HCT116 (cell line): ENCODE measurements around the gene SLC25A42. TPM values are rescaled to one million over a fixed set of nuclear protein-coding genes. Genes with fewer than 3 reads are reported as not detected.

Experiments
- ATAC-seq: fragments of 200-7000 bp; cut with Tn5 transposase; 2 replicates; pipeline ENCODE4 v1.9.1; 2020; ENCODE audit warnings: mild to moderate bottlenecking, moderate library complexity
- BruUV-seq: library from RNA; stranded (reverse); fragments of 400-500 nt; replicated peaks from 2 replicates; lab custom pipeline; 2021; lab: Mats Ljungman, UMichigan
- CTCF ChIA-PET: fragments of 300-600 bp; sonication (Branson Sonifier 250); formaldehyde crosslinking; loops from one replicate; lab custom pipeline; 2021; ENCODE audit warnings: antibody characterized with exemption; lab: Charles Lee
- POLR2A ChIA-PET: fragments of 300-600, 350-600 bp; sonication (Branson Sonifier 250); formaldehyde crosslinking; loops from one replicate; lab custom pipeline; 2021; ENCODE audit warnings: antibody characterized with exemption; lab: Charles Lee
- RAD21 ChIA-PET, 2 experiments: fragments of 300-600 bp; sonication (Branson Sonifier 250); formaldehyde crosslinking; loops; one replicate each; lab custom pipeline; 2023; ENCODE audit warnings: low total read pairs in 2 of 2; ENCODE audit not compliant: uncharacterized antibody in 2 of 2, unreplicated experiment in 2 of 2, low non-redundant PET in 1 of 2; lab: Charles Lee
- DNase-seq: peaks from one replicate; pipeline ENCODE4 v3.0.0-alpha.2; 2010; ENCODE audit warnings: low read depth, low spot score
- H2AFZ ChIP-seq: fragments of 200-600 bp; shearing (Covaris generic), sonication (generic); 2 replicates; pipeline ENCODE4 v1.6.1; 2017; ENCODE audit warnings: low read depth, mixed run types, mixed read lengths, antibody characterized with exemption, low read length; ENCODE audit not compliant: poor library complexity, severe bottlenecking
- H3K27ac ChIP-seq: 2 replicates; pipeline ENCODE4 v1.5.1; 2012; ENCODE audit warnings: low read depth, low read length
- H3K27me3 ChIP-seq: fragments of 200-600 bp; sonication (generic); 2 replicates; pipeline ENCODE4 v1.6.1; 2016; ENCODE audit warnings: mixed run types, low read length, mixed read lengths; ENCODE audit not compliant: insufficient read depth
- H3K36me3 ChIP-seq, 2 experiments: fragments of 200-500 bp in 1 of 2; fragments of 200-600 bp in 1 of 2; sonication (Bioruptor generic) in 1 of 2; sonication (generic) in 1 of 2; 2 replicates each; pipeline versions ENCODE4 v1.5.1 to v1.6.1; 2014 to 2016; ENCODE audit warnings: low read length in 2 of 2, inconsistent platforms in 1 of 2, mixed read lengths in 1 of 2, mixed run types in 1 of 2; ENCODE audit not compliant: insufficient read depth in 2 of 2, control insufficient read depth in 1 of 2
- H3K4me1 ChIP-seq, 2 experiments: fragments of 200-600 bp in 1 of 2; sonication (generic) in 1 of 2; 2 replicates each; pipeline versions ENCODE4 v1.5.1 to v1.6.1; 2012 to 2017; ENCODE audit warnings: low read length in 2 of 2, inconsistent platforms in 1 of 2, mild to moderate bottlenecking in 1 of 2, mixed read lengths in 1 of 2, mixed run types in 1 of 2, moderate library complexity in 1 of 2; ENCODE audit not compliant: insufficient read depth in 2 of 2, control insufficient read depth in 1 of 2
- H3K4me2 ChIP-seq: fragments of 200-600 bp; sonication (generic); 2 replicates; pipeline ENCODE4 v1.6.1; 2017; ENCODE audit warnings: mixed run types, low read length, mixed read lengths
- H3K4me3 ChIP-seq, 2 experiments: fragments of 200-600 bp in 1 of 2; sonication (generic) in 1 of 2; replicated peaks in 1 of 2; 2 replicates each; pipeline ENCODE4 v1.5.1; 2011 to 2016; ENCODE audit warnings: low read length in 2 of 2, control low read depth in 1 of 2, low read depth in 1 of 2, mild to moderate bottlenecking in 1 of 2, mixed read lengths in 1 of 2, mixed run types in 1 of 2
- H3K79me2 ChIP-seq: fragments of 200-600 bp; sonication (generic); 2 replicates; pipeline ENCODE4 v1.6.1; 2017; ENCODE audit warnings: mild to moderate bottlenecking, mixed run types, low read length, moderate library complexity, mixed read lengths; ENCODE audit not compliant: insufficient read depth
- H3K9ac ChIP-seq: fragments of 200-600 bp; sonication (generic); 2 replicates; pipeline ENCODE4 v1.6.1; 2016; ENCODE audit warnings: low read length, mixed read lengths
- H3K9me2 ChIP-seq: fragments of 200-600 bp; sonication (generic), shearing (Covaris generic); 2 replicates; pipeline ENCODE4 v1.6.1; 2017; ENCODE audit warnings: mixed run types, mild to moderate bottlenecking, moderate library complexity; ENCODE audit not compliant: insufficient read depth
- H3K9me3 ChIP-seq, 2 experiments: fragments of 200-500 bp in 1 of 2; fragments of 200-600 bp in 1 of 2; sonication (Bioruptor generic) in 1 of 2; sonication (generic) in 1 of 2; 2 replicates each; pipeline ENCODE4 v1.6.1; 2014 to 2017; ENCODE audit warnings: low read length in 2 of 2, mixed read lengths in 2 of 2, inconsistent platforms in 1 of 2, low read depth in 1 of 2, mild to moderate bottlenecking in 1 of 2, mixed run types in 1 of 2, moderate library complexity in 1 of 2; ENCODE audit not compliant: control insufficient read depth in 1 of 2, insufficient read depth in 1 of 2
- H4K20me1 ChIP-seq: fragments of 200-600 bp; sonication (generic), shearing (Covaris generic); 2 replicates; pipeline ENCODE4 v1.6.1; 2017; ENCODE audit warnings: mixed run types, mild to moderate bottlenecking, moderate library complexity; ENCODE audit not compliant: insufficient read depth
- ATF3 ChIP-seq: IDR thresholded peaks from 2 replicates; pipeline ENCODE4 v1.6.1; 2012
- CBX3 ChIP-seq: IDR thresholded peaks from 2 replicates; pipeline ENCODE4 v1.6.1; 2012; ENCODE audit warnings: low read depth
- CEBPB ChIP-seq: IDR thresholded peaks from 2 replicates; pipeline ENCODE4 v1.6.1; 2012; ENCODE audit warnings: low read depth
- EGR1 ChIP-seq: IDR thresholded peaks from 2 replicates; pipeline ENCODE4 v1.6.1; 2012; ENCODE audit warnings: low read depth
- EZH2 ChIP-seq: fragments of 200-600 bp; sonication (generic); IDR thresholded peaks from 2 replicates; pipeline ENCODE4 v1.6.1; 2017; ENCODE audit warnings: antibody characterized with exemption, mixed run types
- EZH2phosphoT487 ChIP-seq: fragments of 200-600 bp; IDR thresholded peaks from 2 replicates; pipeline ENCODE4 v1.6.1; 2018; ENCODE audit warnings: antibody characterized with exemption, borderline replicate concordance
- FOSL1 ChIP-seq: IDR thresholded peaks from 2 replicates; pipeline ENCODE4 v1.6.1; 2012; ENCODE audit warnings: low read depth
- JUND ChIP-seq: IDR thresholded peaks from 2 replicates; pipeline ENCODE4 v1.6.1; 2012
- MAX ChIP-seq: IDR thresholded peaks from 2 replicates; pipeline ENCODE4 v1.6.1; 2012
- POLR2AphosphoS5 ChIP-seq: IDR thresholded peaks from 2 replicates; pipeline ENCODE4 v1.6.1; 2011; ENCODE audit warnings: mild to moderate bottlenecking, low read depth, low read length, moderate library complexity
- SIN3A ChIP-seq: IDR thresholded peaks from 2 replicates; pipeline ENCODE4 v1.6.1; 2012; ENCODE audit warnings: low read depth
- SRF ChIP-seq: IDR thresholded peaks from 2 replicates; pipeline ENCODE4 v1.6.1; 2012; ENCODE audit warnings: low read depth
- TCF7L2 ChIP-seq: IDR thresholded peaks from 2 replicates; pipeline ENCODE4 v1.7.0; 2011; ENCODE audit warnings: borderline replicate concordance, inconsistent platforms; ENCODE audit not compliant: insufficient read depth, insufficient read length; ENCODE audit errors: extremely low read depth
- ZFX ChIP-seq: fragments of 450-650 bp; IDR thresholded peaks from 2 replicates; pipeline ENCODE4 v1.6.1; 2017
- ZNF274 ChIP-seq: fragments of 200-500 bp; sonication (Bioruptor generic); IDR thresholded peaks from 2 replicates; pipeline ENCODE4 v1.6.1; 2014; ENCODE audit warnings: mild to moderate bottlenecking, low read depth, low read length, inconsistent platforms
- intact Hi-C: fragments of 100-400 bp; cut with micrococcal nuclease; formaldehyde crosslinking; loops from 2 replicates; pipeline ENCODE4 v1.10.0; 2022
- total RNA-seq: library from RNA; stranded (reverse); gene quantifications from one replicate; pipeline ENCODE4 v1.2.1, GENCODE V29; 2021; ENCODE audit not compliant: unreplicated experiment
- TF ChIP-seq, protein P1 (sequence below): IDR thresholded peaks from 2 replicates; pipeline ENCODE4 v1.6.1; 2012; ENCODE audit warnings: low read depth
- TF ChIP-seq, protein P2 (sequence below): IDR thresholded peaks from 2 replicates; pipeline ENCODE4 v1.6.1; 2011; ENCODE audit warnings: mild to moderate bottlenecking, low read length, moderate library complexity; ENCODE audit not compliant: insufficient replicate concordance; ENCODE audit errors: extremely low read depth

SLC25A42 gene
- total RNA-seq, 1 experiment from 2014 or later: 10.2 TPM

GRCh38 chr19:19094513-19094912, 30.7 kb downstream of the SLC25A42 start:
- H3K9me3 ChIP-seq: no peaks in the 10 kb centered on the region
- H3K36me3 ChIP-seq: no peaks in the 10 kb centered on the region
- CTCF ChIA-PET: no interaction called here
- H3K9me2 ChIP-seq: no peaks in the 10 kb centered on the region
- H3K27me3 ChIP-seq: no peaks in the 10 kb centered on the region
- DNase-seq: no peak
- no peak overlapping the region for H3K4me3 ChIP-seq
- H4K20me1 ChIP-seq: no peaks in the 10 kb centered on the region
- no peak overlapping the region for H3K9ac ChIP-seq
- peaks cover 44 to 64% of the 10 kb centered on the region in 2 experiments for H3K4me1 ChIP-seq
- no peak for ATAC-seq
- TF ChIP-seq MAX (no peak), EGR1 (no peak), TCF7L2 (no peak), ZNF274 (no peak), SIN3A (no peak), SRF (no peak), EZH2 (no peak), EZH2phosphoT487 (no peak), CEBPB (no peak)
- TF ChIP-seq, all 23 proteins: peak for 0
- BruUV-seq: no TSS peak
- intact Hi-C loops: no loop called here
- H3K79me2 ChIP-seq: no peaks in the 10 kb centered on the region
- no peak overlapping the region for H3K4me2 ChIP-seq
- POLR2A ChIA-PET: no interaction called here
- no peak overlapping the region for H3K27ac ChIP-seq
- RAD21 ChIA-PET: no interaction called here
- no peak overlapping the region for H2AFZ ChIP-seq

- H3K27ac ChIP-seq: no peak overlapping the region
- ChIA-PET POLR2A (no interaction called here), RAD21 (no interaction called here), CTCF (no interaction called here)
- H3K4me3 ChIP-seq: no peak overlapping the region
- no peaks in the 10 kb centered on the region for H3K36me3 ChIP-seq
- intact Hi-C loops: no loop called here
- ATAC-seq (no peak), DNase-seq (no peak)
- no peaks in the 10 kb centered on the region for H3K79me2 ChIP-seq
- H4K20me1 ChIP-seq: no peaks in the 10 kb centered on the region
- BruUV-seq: no TSS peak
- no peaks in the 10 kb centered on the region for H3K9me2 ChIP-seq
- no peaks in the 10 kb centered on the region for H3K27me3 ChIP-seq
- peaks cover 47 to 75% of the 10 kb centered on the region in 2 experiments for H3K4me1 ChIP-seq
- H2AFZ ChIP-seq: no peak overlapping the region
- H3K9me3 ChIP-seq: no peaks in the 10 kb centered on the region
- peak overlapping the region; percentile 32; the same call in 1 of the 2 replicates for H3K4me2 ChIP-seq
- H3K9ac ChIP-seq: peak overlapping the region; percentile 32
- TF ChIP-seq ZNF274: no peak
- TF ChIP-seq EZH2: no peak
- no peak for TF ChIP-seq CBX3
- no peak for TF ChIP-seq CEBPB
- TF ChIP-seq ATF3: no peak
- TF ChIP-seq ZFX: no peak
- TF ChIP-seq EGR1: no peak
- TF ChIP-seq, protein P1, sequence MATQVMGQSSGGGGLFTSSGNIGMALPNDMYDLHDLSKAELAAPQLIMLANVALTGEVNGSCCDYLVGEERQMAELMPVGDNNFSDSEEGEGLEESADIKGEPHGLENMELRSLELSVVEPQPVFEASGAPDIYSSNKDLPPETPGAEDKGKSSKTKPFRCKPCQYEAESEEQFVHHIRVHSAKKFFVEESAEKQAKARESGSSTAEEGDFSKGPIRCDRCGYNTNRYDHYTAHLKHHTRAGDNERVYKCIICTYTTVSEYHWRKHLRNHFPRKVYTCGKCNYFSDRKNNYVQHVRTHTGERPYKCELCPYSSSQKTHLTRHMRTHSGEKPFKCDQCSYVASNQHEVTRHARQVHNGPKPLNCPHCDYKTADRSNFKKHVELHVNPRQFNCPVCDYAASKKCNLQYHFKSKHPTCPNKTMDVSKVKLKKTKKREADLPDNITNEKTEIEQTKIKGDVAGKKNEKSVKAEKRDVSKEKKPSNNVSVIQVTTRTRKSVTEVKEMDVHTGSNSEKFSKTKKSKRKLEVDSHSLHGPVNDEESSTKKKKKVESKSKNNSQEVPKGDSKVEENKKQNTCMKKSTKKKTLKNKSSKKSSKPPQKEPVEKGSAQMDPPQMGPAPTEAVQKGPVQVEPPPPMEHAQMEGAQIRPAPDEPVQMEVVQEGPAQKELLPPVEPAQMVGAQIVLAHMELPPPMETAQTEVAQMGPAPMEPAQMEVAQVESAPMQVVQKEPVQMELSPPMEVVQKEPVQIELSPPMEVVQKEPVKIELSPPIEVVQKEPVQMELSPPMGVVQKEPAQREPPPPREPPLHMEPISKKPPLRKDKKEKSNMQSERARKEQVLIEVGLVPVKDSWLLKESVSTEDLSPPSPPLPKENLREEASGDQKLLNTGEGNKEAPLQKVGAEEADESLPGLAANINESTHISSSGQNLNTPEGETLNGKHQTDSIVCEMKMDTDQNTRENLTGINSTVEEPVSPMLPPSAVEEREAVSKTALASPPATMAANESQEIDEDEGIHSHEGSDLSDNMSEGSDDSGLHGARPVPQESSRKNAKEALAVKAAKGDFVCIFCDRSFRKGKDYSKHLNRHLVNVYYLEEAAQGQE: no peak
- no peak for TF ChIP-seq POLR2AphosphoS5
- TF ChIP-seq JUND: no peak
- TF ChIP-seq FOSL1: no peak
- TF ChIP-seq, protein P2, sequence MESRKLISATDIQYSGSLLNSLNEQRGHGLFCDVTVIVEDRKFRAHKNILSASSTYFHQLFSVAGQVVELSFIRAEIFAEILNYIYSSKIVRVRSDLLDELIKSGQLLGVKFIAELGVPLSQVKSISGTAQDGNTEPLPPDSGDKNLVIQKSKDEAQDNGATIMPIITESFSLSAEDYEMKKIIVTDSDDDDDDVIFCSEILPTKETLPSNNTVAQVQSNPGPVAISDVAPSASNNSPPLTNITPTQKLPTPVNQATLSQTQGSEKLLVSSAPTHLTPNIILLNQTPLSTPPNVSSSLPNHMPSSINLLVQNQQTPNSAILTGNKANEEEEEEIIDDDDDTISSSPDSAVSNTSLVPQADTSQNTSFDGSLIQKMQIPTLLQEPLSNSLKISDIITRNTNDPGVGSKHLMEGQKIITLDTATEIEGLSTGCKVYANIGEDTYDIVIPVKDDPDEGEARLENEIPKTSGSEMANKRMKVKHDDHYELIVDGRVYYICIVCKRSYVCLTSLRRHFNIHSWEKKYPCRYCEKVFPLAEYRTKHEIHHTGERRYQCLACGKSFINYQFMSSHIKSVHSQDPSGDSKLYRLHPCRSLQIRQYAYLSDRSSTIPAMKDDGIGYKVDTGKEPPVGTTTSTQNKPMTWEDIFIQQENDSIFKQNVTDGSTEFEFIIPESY: no peak
Measured at GRCh38 chr19:19095691-19096090, 31.9 kb downstream of the SLC25A42 start.
